ENCODE measurements around the gene POTED.
"Not testable (repeated sequence)": the region's sequence is repeated elsewhere in the genome, so short reads cannot be mapped to it uniquely, and the experiment has no call there.

The POTED gene

DNA sequence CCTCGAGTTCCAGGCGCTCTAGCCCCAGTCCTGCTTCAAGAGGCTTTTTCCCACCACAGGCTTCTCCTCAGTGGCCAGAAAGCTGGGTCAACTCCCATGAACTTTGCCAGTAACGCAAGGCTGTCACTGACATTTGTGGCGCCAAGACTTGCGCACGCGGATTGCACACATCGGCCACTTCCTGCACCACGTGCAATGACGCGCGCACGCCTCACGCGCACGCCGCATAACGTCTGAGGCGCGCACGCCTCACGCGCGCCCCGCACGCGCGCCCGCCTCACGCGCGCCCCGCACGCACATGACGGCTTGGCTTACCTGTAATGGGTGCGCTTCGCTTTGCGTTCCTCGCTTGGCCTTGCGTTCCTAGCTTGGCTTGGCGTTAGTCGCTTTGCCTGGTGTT lies at the start of gene POTED:
Gene POTED (plus strand): TSS at position 301 of the 400 bp plus-strand sequence. CDS start 452 bp downstream, outside the sequence.
- DNase-seq (ENCODE audit: insufficient read length, low spot score) = not testable (repeated sequence)

DNA sequence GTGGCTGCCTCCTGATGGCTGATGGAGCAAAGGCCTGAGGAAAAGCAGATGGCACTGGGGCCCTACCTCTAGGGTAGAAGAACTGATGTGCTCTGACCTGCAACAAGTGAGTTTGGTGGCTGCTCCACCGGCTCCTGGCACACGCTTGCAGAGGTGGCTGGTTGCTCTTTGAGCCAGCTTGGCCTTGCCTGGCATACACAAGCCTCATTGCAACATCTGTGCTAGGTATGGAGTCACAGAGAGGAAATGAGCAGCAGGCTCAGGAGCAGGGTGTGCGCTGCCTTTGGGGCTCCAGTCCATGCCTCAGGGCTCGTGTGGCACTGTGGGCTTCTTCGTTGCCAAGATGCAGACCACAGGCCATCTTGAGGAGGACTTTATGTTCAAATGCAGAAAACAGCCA lies 40.5 kb downstream of the POTED start:
- not testable (repeated sequence) for FAIRE-seq; DNase-seq (ENCODE audit: insufficient read length, low spot score)

More for the DNA sequence above, at the start of gene POTED:
- FAIRE-seq = not testable (repeated sequence)

DNA sequence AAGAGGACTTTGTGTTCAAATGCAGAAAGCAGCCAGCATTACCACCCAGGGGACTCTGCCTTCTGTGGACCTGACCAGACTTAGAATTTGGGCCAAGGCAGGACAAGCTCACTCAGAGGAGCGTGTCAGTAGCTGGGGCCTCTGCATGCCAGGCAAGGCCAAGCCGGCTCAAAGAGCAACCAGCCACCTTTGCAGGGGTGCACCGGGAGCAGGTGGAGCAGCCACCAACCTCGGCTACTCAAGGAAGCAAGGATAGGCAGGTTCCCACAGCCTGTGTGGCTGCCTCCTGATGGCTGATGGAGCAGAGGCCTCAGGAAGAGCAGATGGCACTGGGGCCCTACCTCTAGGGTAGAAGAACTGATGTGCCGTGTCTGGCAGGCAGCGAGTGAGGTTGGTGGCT lies 42.2 kb downstream of the POTED start:
- FAIRE-seq; DNase-seq (ENCODE audit: insufficient read length, low spot score): not testable (repeated sequence)
